Stimulated activated CD4-positive, alpha-beta T cell treated with anti-CD3 and anti-CD28 coated beads, TNF-alpha, amount 100 ng/mL, for 24 hours (primary cell): ENCODE results near the gene SBK3.
A peak's percentile ranks its signal among the peaks of the same experiment; 100 is the strongest.
"Not testable (repeated sequence)": the region's sequence is repeated elsewhere in the genome, so short reads cannot be mapped to it uniquely, and the experiment has no call there.

Experiments
- DNase-seq, 3 experiments: peaks; one replicate each; pipeline ENCODE4 v3.0.0-alpha.2; 2020; ENCODE audit warnings: low read depth in 3 of 3

Gene SBK3, protein sequence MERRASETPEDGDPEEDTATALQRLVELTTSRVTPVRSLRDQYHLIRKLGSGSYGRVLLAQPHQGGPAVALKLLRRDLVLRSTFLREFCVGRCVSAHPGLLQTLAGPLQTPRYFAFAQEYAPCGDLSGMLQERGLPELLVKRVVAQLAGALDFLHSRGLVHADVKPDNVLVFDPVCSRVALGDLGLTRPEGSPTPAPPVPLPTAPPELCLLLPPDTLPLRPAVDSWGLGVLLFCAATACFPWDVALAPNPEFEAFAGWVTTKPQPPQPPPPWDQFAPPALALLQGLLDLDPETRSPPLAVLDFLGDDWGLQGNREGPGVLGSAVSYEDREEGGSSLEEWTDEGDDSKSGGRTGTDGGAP

DNA sequence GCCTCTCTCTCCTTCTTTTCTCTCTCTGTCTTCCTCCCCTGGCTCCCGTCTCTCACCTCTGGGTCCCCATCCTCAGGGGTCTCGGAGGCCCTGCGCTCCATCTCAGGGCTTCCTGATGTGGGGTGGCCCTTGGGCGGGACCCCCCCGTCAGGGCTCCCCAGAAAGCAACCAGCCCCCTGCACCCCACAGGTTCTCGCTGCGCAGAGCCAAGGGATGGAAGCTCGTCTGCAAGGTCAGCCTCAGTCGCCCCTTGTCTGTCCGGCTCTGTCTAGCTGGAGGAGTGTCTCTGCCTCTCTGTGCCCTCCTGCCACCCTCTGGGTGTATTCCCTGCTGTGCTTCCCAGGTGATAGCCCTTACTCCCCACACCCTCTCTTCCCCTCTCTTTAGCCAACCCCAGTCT is at the start of gene SBK3:
Gene SBK3 (minus strand): TSS at position 101 of the 400 bp plus-strand sequence. CDS start 0 bp downstream, at position 101.
- no peak for DNase-seq

DNA sequence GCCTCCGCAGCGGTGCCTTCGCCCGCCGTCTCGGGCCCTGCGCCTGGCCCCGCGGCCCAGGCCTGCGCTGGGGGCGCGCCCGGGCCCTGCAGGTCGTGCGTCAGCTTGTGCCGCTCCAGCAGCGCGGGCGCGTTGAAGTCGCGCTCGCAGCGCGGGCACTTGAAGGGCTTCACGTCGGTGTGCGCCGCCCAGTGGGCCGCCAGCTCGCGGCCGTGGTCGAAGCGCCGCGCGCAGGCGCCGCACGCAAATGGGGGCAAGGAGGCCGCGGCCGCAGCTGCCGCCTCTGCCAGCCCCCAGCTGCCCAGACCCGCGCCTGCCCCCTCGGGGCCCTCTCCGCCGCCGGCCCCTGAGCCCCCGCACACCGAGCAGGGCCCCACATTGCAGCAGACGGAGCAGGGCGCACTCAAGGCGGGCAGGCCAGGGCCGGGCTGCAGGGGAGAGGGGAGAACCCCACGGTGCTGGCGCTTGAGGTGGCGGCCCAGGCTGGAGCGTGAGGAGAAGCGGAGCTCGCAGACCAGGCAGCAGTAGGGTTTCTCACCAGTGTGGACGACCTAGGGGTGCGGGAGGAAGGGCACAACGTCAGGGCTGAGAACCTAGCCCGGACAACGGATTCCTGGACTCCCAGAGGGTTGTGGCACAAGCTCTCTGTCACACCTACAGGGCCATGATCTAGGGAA is 47.9 kb upstream of the SBK3 start:
- no peak for DNase-seq

DNA sequence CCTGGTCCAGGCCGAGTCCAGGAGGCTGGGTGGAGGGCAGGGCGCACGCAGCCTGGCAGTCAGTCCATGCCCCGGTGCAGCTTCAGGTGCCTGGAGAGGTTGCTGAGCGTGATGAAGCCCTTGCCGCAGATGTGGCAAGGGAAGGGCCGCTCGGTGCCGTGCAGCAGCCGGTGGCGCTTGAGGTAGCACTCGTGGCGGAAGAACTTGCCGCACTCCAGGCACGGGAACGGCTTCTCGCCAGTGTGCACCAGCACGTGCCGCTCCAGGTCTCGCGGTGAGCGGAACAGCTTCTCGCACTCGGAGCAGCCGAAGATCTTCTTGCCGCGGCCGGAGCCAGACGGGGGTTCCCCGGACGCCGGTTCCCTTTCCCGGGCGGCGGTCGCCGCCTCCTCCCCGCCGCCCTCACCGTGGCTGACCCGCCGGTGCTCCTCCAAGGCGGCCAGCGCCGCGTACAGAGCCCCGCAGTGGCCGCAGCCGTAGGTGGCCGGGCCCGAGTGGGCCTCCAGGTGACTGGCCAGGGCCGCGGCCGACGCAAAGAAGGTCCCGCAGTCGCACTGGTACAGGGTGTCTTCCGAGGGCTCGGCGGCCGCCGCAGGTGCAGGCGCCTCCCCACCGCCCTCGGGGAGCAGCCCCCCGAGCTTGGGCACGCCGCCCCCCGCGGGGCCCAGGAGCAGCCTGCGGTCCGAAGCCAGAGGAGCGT is 47.2 kb upstream of the SBK3 start:
- DNase-seq: no peak

DNA sequence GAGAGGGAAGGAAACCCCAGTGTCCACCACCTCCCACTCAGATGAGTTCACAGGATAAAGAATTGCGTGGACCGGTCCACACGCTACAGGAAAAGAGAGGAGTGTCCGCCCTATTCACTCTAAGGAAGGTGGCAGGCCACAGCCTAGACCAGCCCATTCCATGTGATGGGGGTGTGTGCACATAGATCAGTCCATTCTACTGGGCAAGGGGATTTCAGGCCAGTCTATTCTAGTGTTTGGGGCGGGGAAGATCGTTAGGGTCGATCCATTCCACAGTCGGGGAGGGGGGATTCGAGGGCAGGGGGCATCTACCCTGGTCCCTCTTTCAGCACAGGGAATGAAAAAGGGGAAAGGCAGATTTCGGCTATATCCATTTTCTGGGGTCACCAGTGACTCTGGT is 46.2 kb upstream of the SBK3 start:
- DNase-seq: no peak

DNA sequence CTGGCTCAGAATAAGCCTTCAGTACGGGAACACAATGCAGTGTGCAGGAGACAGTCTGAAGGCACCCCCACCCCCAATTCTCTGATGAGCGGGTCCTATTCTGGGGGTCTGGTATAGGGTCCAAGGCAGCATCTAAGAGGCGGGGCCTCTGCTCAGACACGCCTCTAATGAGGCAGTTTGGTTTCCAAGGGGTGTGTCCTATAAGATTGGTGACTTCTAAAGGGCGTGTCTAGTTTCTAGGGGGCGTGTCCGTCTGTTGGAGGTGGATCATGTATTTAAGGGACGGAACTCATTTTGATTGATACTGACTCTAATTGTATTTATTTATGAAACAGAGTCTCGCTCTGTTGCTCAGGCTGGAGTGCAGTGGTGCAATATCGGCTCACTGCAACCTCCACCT is 45.3 kb upstream of the SBK3 start:
- DNase-seq: peak in 1 of 3 experiments; percentile 16

DNA sequence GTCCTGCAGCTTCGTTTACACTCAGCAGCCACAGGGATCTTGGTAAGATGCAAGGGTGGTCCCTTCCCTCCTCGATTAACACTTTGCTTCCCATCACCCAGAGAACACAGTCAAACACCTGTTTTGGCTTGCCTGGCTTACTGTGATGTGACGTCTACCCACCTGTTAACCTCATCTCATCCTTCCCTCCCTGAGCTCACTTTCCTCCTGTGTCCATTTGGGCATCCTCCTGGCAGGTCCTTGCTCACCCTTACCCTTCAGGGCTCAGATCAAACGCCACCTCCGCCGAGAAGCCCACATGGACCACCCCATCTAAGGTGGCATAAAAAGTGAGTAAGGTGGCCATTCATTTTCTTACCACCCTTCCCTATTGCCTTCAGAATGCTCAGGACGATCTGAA is 44.8 kb upstream of the SBK3 start:
- no peak for DNase-seq

DNA sequence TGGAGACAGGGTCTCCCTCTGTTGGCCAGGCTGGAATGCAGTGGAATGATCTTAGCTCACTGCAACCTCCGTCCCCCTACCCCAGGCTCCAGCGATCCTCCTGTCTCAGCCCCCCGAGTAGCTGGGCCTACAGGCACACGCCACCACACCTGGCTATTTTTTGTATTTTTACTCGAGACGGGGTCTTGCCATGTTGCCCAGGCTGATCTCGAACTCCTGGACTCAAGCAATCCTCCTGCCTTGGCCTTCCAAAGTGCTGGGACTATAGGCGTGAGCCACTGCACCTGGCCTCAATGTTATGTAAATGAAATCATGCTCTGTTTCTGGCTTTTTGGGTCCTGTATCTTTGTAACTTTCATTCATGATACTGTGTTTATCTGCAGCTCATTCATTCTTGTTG is 43.4 kb upstream of the SBK3 start:
- no peak for DNase-seq

DNA sequence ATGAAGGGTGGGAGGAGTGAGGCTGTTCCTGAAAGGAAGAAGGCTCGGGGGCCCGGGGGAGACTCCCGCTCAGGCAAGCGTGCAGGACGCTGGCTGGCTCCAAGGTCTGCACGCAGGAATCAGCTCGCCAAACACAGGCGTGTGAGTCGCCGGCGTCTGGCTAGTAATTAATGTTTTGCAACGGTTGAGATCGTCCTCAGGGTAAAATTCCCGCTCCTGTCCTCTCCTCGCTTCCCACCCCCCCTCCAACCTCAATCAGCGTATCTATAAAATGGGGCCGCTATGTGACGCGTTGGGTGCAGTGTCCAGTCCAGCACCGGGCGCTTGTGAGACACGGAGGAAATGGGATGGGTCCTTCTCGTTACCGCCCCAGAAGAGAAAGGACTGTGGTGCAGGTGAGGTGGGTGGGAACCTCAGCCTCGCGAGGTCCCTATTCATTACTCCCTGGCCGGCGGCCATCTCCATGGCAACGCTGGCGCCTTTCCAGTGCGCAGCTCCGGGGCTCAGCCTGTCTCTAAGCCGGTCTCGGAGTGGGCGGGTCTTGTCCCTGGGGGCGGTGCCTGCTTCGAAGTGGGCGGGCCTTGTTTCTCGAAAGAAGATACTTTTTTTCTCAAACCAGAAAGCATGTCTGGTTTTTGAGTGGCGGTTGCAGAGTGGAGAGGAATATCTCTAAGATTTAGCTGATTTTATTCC is 41.8 kb upstream of the SBK3 start:
- DNase-seq: peak; percentile 86 to 94 (median 88)

DNA sequence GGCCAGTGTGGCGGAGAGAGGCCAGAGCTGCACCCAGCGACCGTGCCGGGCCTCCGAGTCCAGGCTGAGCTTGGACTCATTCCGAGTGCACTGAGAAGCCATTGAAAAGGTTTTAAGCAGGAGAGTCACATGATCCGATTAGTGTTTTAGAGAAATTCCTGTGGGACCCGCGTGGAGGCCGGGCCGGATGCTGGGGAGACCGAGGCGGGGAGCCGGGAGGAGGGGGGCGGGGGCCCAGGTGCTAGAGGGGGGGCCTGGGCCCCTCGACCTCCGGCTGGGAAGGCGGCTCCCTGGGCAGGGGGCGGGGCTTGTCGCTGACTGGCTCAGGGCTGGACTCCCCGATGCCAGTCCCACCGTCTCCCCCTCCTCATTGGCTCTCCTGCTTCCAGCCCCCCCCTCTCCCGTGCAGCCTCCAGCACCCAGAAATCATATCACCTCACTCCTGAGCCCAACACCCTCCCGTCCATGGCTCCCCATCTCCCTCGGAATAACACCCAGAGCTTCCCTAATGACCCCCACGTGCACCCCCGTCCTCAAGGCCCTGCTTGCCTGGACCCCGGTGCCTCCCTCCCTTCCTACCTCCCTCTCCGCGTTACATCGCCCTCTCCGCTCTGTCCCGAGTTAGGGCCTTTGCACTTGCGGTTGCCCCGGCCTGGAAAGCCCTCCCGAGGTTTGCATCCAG is 40.5 kb upstream of the SBK3 start:
- peak in 2 of 3 experiments; percentile 41 to 59 for DNase-seq

DNA sequence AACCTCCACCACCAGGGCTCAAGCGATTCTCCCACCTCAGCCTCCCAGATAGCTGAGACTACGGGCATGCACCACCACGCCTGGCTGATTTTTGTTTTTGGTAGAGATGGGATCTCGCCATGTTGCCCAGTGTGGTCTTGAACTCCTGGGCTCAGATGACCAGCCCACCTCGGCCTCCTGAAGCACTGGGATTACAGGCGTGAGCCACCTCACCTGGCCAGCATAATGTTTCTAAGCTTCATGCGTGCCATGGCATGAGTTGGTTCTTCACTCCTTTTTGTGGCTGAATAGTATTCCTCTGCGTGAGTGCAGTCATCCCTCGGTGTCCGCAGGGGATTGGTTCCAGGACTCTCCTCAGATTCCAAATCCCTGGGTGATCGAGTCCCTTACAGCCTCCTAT is 39.5 kb upstream of the SBK3 start:
- DNase-seq: no peak

DNA sequence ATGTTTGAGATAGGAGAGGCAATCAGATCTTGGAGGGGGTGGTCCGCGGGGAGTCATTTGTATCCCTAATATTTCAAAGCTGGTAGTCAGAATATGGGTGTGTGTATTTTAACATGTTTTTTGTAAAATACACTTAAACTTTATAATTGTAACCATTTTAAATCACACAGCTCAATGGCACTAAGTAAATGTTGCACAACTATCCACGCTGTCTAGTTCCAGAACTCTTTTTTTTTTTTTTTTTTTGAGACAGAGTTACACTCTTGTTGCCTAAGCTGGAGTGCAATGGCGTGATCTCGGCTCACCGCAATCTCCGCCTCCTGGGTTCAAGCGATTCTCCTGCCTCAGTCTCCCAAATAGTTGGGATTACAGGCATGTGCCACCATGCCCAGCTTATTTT is 38.6 kb upstream of the SBK3 start:
- DNase-seq: not testable (repeated sequence)

DNA sequence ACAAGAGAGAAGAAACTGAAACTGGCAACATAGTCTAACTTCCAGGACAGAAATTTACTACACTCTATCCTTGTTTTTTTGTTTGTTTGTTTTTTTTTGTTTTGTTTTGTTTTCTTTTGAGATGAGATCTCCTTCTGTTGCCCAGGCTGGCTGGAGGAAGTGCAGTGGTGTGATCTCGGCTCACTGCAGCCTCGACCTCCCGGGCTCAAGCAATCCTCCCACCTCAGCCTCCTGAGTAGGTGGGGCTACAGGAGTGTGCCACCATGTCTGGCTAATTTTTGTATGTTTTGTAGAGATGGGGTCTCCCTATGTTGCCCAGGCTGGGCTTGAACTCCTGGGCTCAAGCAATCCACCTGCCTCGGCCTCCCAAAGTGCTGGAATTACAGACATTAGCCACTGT is 36.9 kb upstream of the SBK3 start:
- not testable (repeated sequence) for DNase-seq

DNA sequence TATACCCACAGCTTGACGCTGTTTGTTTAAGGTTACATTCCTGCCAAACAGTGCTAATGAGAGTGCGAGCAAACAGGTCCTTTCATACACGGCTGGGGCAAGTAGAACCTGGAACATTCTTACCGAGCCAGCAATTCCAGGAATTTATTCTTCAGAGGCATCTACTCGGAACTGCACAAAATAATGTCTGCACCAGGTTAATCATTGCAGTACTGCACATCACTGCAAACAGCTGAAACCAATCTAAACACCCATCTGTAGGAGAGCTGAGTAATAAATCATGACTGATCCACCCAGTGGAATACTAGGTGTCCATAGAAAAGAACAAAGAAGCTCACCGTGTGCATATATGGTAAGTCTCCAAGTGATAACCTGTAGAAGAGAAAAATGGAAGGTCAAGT is 36.5 kb upstream of the SBK3 start:
- no peak for DNase-seq

DNA sequence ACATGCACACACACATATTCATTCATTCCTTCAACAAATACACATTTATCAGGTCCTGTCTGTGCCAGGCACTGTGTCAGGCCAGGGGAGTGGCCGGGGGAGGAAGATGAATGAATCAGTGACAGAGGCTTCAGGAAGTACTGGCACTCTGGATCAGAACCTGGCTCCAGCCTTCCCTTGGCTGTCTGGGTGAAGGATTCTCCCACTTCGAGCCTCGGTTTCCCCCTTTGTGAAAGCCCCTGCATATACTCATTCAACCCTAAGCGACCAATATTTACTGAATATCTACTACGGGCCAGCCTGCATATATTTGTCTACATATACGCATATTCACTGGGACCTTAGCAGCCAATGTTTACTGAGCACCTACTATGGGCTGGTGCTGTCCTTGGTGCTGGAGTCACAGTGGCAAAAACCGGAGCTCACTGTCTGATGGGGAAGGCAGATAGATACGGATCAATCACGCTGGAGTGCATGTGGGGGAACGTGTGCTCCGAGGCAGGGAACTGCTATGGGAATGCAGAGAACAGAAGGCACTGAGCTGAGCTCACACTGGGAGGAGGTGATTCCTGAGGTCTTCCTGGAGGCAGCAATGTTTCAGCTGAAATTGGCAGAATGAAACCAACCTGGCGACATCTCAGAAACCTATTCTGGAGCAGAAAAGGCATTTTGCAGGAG is 35.9 kb upstream of the SBK3 start:
- DNase-seq: peak in 1 of 3 experiments; percentile 16

DNA sequence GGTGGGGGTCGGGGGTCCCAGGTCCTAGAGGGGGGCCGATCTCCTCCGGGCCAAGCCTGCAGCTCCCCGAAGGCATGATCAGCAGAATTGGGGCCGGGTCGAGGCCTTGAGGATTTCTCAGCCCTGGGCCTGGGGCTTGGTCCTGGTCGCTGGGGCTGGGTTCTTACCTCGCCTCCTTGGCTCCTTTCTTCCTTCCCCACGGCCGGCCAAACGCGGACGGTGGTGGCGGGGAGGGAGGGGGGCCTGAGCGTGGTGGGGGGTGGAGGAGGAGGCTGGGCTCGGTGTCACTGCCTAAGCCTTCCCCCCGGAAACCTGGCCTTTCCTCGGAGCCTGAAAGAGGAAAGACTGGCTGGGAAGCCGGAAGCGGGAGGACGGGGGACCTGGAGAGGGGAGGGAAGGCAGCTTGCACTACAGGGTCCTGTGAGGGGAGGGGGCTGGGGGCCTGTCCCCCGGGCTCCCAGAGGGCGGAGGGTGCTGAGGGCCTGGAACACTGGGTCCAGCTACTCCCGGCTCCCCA is 35.3 kb upstream of the SBK3 start, which contains the start of gene ZNF579:
Gene ZNF579 (minus strand): TSS at position 221 of the 517 bp plus-strand sequence. CDS start 1,209 bp downstream, outside the sequence.
- peak; percentile 72 to 84 (median 76) for DNase-seq

DNA sequence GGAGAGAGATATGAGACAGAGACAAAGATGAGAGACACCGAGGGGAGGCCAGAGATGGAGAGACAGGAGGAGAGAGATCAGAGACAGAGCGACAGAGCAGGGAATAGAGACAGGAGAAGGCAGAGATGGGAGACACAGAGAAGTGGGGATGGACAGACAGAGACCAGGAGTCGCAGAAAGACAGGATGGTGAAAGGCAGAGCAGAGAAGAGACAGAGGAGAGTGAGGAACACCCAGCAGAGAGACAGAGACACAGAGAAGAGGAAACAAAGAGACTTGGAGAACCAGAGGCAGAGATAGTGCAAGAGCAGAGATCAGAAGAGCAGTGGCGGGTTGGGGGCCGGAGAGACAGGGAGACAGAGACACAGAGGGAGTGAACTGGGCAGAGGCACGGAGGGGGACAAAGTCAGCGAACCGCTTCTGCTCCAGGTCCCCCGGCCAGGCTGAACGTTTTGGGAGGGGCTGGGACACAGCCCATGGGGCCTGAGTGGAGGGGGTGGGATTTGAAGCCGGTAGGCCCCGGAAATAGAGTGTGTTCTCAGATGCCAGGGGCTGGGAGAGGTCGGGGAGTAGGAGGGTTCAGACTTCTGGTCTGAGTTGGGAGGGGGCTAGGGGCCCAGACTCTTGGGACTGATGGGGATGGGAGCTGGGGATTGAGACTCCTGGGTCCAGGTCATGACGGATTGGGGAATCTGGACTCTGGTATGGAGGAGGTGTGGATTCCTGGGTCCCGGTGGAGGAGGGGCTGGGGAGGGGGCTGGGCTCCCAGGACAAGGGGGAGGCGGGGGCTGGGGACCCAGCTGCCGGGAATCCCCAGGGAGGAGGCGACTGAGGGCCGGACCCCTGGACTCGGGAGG is 34.7 kb upstream of the SBK3 start:
- no peak for DNase-seq

DNA sequence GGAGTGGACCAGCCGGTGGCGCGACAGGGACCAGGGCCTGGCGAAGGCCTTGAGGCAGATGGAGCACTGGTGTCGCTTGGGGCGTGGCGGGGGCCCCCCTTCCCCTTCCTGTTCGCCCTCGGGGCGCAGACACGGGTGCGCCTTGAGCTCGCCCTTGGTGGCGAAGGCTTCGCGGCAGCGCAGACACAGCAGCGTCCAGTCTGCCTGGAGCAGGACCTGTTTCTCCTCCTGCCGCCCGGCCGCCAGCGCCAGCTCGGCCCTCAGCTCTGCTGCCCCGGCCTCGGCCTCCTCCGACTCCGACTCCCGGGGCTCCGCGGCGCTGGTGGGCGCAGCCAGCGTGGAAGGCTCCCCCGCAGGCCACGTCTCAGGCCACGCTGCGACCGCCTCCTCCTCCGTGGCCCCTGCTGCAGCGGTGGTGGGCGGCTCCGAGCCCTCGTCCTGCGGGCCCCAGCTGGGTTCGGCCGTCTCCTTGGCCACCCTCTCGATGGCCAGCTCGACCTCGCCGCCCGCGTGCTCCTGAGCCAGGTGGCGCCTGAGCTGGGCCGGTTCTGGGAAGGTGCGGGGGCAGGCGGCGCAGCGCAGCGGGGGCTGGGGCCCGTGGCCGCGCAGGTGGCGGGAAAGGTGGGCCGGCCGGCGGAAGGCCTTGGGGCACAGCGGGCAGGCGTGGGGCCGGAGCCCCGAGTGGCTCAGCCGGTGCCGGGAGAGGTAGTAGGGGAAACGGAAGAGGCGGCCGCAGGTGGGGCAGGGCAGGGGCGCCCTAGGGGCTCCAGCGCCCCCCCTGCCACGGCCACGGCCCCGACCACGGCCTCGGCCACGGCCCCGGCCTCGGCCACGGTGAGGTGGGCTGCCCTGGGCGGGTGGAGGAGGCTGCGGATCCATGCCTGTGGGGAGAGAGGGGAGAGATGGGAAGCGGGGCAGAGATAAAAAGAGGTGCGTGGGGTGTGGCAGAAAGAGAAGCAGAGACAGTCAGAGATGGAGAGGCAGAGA is 33.7 kb upstream of the SBK3 start:
- DNase-seq: no peak

DNA sequence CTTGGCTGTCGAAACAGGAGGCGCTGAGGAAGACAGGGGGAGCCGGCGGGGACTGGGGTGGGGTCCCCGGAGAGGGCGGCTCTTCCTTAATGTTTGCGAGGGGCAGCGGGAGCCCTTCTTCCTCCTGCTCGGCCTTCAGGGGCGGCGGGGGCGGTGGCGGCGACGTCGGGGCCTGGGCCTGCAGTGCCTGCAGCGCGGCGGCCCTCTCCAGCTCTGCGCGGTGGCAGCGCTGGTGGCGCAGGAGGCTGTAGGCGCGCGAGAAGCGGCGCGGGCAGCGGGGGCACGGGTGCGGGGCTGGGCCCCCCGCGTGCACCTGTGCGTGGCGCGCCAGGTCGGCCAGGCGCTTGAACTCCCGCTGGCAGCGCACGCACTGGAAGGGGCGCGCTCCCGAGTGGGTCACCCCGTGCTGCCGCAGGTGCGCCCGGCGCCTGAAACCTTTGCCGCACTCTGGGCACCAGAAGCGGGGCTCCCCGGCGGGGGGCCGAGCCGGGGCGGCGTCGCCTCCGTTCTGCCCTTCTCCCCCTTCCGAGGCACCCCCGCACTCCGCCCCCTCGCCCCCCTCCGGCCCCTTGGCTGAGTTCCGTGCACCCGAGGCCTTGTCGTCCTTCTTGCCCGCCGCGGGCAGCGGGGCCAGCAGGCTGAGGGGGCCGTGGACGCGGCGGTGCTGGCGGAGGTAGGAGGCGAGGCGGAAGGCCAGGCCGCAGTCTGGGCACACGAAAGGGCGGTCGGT is 32.9 kb upstream of the SBK3 start:
- DNase-seq: no peak
